Testis (tissue), 3 donors: ENCODE results near the gene LNPEP. TPM values are rescaled to one million over a fixed set of nuclear protein-coding genes. Genes with fewer than 3 reads are reported as not detected.

Experiments used
- DNase-seq: peaks from one replicate; pipeline ENCODE4 v3.0.0-alpha.2; 2019
- H3K27ac ChIP-seq, 2 donors: fragments of 200-600 bp; sonication (generic); one replicate each; pipeline ENCODE4 v1.5.1; 2019
- H3K27me3 ChIP-seq: fragments of 200-600 bp; sonication (generic); one replicate; pipeline ENCODE4 v1.5.1; 2019
- H3K36me3 ChIP-seq: fragments of 200-600 bp; sonication (generic); one replicate; pipeline ENCODE4 v1.5.1; 2017; ENCODE audit warnings: low read depth; ENCODE audit errors: missing control alignments
- H3K4me1 ChIP-seq: fragments of 200-600 bp; sonication (generic); one replicate; pipeline ENCODE4 v1.5.1; 2019
- H3K4me3 ChIP-seq, 2 donors: fragments of 200-600 bp; sonication (generic); one replicate each; pipeline ENCODE4 v1.5.1; 2017 to 2019
- H3K9me3 ChIP-seq: fragments of 200-600 bp; sonication (generic); one replicate; pipeline ENCODE4 v1.5.1; 2017
- POLR2A ChIP-seq: fragments of 450-650 bp; IDR thresholded peaks from one replicate; pipeline ENCODE4 v1.6.1; 2017; ENCODE audit warnings: antibody characterized with exemption, mild to moderate bottlenecking, moderate library complexity
- WGBS, 2 donors: methylation state at CpG; one replicate each; pipeline ENCODE4 v1.1.5; 2018; 5-methylcytosine and 5-hydroxymethylcytosine counted together
- intact Hi-C: fragments of 100-400 bp; cut with DNase I; formaldehyde crosslinking; loops from one replicate; pipeline ENCODE4 v1.15.1; 2023; ENCODE audit warnings: low total_unique reads
- polyA plus RNA-seq: library from polyadenylated mRNA; stranded (reverse); fragments of 350-450 nt; fragmentation: Illumina TruSeq; extraction: RNeasy Lipid Tissue Mini Kit (QIAGEN cat#74804); gene quantifications from one replicate; pipeline ENCODE4 v1.2.3, GENCODE V29; 2014; ENCODE audit warnings: low read depth, low replicate concordance; ENCODE audit not compliant: insufficient read depth
- total RNA-seq, 2 donors: library from RNA; depleted of rRNA; stranded (reverse); fragments of >200 nt; gene quantifications; one replicate each; pipeline ENCODE4 v1.2.3, GENCODE V29; 2016
- TF ChIP-seq, protein P1 (sequence below), 3 experiments: fragments of 450-650 bp in 2 of 3; fragments of 200-600 bp in 1 of 3; sonication (generic) in 1 of 3; IDR thresholded peaks; one replicate each; pipeline ENCODE4 v1.5.1; 2016 to 2019; ENCODE audit warnings: antibody characterized with exemption in 3 of 3, mild to moderate bottlenecking in 2 of 3, moderate library complexity in 1 of 3

The LNPEP gene
- total and polyA plus RNA-seq, 3 donors from 2014 or later = 10.9 to 33.1 (median 28.0) TPM

DNA sequence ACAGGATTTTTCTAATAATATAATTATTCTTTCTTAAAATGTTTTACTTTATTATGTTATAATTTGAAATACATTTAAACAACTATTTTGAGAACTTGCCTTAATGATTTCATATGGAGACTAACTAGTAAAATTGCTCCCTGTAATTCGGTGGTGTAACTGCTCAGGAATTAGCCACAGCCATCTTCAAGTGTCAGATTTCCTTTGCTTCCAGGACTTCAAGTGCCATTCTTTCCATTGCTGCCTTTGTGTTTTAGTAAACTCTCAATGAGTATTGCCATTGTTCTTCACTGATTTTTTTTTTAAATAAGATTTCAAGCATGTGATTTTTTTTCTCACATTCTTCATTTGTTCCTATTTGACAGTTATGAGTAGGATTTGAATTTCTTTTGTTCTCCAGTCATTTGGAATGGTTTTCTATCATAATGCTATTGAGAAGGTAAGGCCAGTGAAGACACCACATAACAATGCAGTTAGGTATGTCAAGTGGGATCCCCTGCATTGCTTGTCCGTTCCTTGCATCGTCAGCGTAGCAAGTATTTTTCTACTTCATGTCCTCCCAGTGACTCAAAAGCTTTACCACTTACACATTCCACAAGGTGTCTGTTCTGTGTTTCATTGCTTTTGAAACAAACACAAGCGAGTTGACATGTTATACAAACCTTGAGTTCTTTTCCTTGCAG lies 83.7 kb downstream of the LNPEP start:
- Histone ChIP-seq H3K27me3 (no peaks in the 10 kb centered on the region), H3K9me3 (no peaks in the 10 kb centered on the region), H3K27ac (no peak overlapping the region), H3K36me3 (no peaks in the 10 kb centered on the region), H3K4me1 (no peaks in the 10 kb centered on the region), H3K4me3 (no peak overlapping the region)
- no peak for TF ChIP-seq POLR2A
- TF ChIP-seq, protein P1, sequence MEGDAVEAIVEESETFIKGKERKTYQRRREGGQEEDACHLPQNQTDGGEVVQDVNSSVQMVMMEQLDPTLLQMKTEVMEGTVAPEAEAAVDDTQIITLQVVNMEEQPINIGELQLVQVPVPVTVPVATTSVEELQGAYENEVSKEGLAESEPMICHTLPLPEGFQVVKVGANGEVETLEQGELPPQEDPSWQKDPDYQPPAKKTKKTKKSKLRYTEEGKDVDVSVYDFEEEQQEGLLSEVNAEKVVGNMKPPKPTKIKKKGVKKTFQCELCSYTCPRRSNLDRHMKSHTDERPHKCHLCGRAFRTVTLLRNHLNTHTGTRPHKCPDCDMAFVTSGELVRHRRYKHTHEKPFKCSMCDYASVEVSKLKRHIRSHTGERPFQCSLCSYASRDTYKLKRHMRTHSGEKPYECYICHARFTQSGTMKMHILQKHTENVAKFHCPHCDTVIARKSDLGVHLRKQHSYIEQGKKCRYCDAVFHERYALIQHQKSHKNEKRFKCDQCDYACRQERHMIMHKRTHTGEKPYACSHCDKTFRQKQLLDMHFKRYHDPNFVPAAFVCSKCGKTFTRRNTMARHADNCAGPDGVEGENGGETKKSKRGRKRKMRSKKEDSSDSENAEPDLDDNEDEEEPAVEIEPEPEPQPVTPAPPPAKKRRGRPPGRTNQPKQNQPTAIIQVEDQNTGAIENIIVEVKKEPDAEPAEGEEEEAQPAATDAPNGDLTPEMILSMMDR (IDR thresholded peaks at IDR 0.05) = no peak
- intact Hi-C loops = no loop called here
- no peak for DNase-seq
- WGBS, 2 donors = 92 to 94% methylated on average over 5 of the region's 5 CpGs

DNA sequence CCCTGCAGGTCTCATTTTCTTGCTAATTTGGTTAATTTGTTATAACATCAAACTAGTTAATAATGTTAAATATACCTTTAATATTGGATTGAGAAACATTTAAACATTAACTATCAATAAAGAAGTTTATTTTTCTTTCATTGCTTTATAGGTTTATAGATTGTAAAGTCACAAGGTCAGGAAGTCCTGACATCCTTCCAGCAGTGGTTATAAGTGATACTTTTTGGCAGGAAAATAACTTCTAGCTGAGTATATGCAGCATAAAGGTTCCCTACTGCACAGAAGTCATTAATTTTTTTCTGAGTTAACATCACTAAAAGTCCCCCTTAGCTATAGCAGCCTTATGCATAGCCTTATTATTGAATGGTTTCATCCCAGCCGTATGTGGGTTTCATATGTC lies 85.5 kb downstream of the LNPEP start:
- Histone ChIP-seq H3K4me3 (no peak overlapping the region), H3K27ac (no peak overlapping the region), H3K36me3 (no peaks in the 10 kb centered on the region), H3K27me3 (no peaks in the 10 kb centered on the region), H3K9me3 (no peaks in the 10 kb centered on the region), H3K4me1 (no peaks in the 10 kb centered on the region)
- no peak for DNase-seq
- intact Hi-C loops = no loop called here
- 93 to 96% methylated on average over 1 of the region's 1 CpG for WGBS, 2 donors
- no peak for TF ChIP-seq POLR2A
- TF ChIP-seq, protein P1 (IDR thresholded peaks at IDR 0.05) = no peak

DNA sequence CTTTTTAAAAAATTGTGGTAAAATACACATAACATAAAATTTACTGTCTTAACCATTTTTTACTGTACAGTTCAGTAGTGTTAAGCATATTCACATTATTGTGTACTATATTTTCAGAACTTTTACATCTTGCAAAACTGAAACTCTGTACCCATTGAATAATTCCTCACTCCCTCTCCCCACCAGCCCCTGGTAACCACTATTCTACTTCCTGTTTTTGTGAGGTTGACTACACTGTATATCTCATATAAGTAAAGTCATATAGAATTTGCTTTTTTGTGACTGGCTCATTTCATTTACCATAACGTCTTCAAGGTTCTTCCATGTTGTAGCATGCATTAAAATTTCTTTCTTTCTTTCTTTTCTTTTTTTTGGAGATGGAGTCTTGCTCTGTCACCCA lies 87.0 kb downstream of the LNPEP start:
- WGBS, 2 donors = 82% methylated on average over 1 of the region's 1 CpG
- no peaks in the 10 kb centered on the region for H3K36me3 ChIP-seq
- H3K9me3 ChIP-seq = no peaks in the 10 kb centered on the region
- intact Hi-C loops = no loop called here
- H3K4me1 ChIP-seq = no peaks in the 10 kb centered on the region
- TF ChIP-seq POLR2A = no peak
- TF ChIP-seq, protein P1 (IDR thresholded peaks at IDR 0.05) = no peak
- no peak for DNase-seq
- H3K27ac ChIP-seq = no peak overlapping the region
- no peak overlapping the region for H3K4me3 ChIP-seq
- no peaks in the 10 kb centered on the region for H3K27me3 ChIP-seq

DNA sequence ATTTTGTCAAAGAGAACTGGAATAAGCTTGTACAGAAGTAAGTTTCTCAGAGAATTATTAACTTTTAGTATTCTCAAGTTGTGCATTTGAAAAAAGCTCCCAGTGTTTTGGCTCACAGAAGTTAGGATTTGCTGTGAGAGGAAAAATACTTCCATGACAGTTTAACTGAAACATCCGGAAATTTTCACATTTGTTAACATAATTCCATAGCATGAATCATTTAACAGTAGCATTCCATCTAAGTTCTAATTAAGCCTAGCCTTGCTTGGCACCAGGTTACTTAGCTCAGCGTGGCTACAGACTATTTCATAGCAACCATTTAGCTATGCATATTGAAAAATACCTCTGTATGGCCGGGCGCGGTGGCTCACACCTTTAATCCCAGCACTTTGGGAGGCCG lies 90.8 kb downstream of the LNPEP start:
- 95 to 97% methylated on average over 6 of the region's 6 CpGs for WGBS, 2 donors
- no peak overlapping the region for H3K27ac ChIP-seq
- H3K36me3 ChIP-seq = no peaks in the 10 kb centered on the region
- H3K4me1 ChIP-seq = no peaks in the 10 kb centered on the region
- TF ChIP-seq, protein P1 (IDR thresholded peaks at IDR 0.05) = no peak
- no peak for TF ChIP-seq POLR2A
- H3K9me3 ChIP-seq = no peaks in the 10 kb centered on the region
- no peaks in the 10 kb centered on the region for H3K27me3 ChIP-seq
- no peak for DNase-seq
- intact Hi-C loops = no loop called here
- H3K4me3 ChIP-seq = no peak overlapping the region

DNA sequence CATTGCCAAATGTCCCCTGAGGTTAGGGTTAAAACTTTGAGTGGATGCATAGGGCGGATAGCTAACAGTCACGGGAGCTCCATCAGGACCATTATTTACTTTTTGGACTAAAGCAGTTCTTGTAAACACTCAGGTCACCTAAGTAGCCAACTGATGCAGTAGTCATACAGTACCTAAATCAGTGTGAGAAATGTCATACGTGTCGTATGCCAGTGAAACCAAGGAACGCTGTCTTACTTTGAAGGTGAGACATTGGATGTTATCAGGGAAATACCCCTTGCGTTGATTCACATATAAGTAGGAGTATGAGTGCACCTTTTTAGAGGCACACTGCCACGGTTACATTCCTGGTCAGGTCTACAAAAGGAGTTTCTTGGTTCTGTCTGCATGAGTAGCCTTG lies 101.9 kb downstream of the LNPEP start:
- no peaks in the 10 kb centered on the region for H3K9me3 ChIP-seq
- WGBS, 2 donors = 78 to 83% methylated on average over 7 of the region's 7 CpGs
- no peak overlapping the region for H3K4me3 ChIP-seq
- no peaks in the 10 kb centered on the region for H3K27me3 ChIP-seq
- intact Hi-C loops = no loop called here
- H3K36me3 ChIP-seq = no peaks in the 10 kb centered on the region
- no peak for DNase-seq
- TF ChIP-seq, protein P1 (IDR thresholded peaks at IDR 0.05) = no peak
- no peak for TF ChIP-seq POLR2A
- H3K27ac ChIP-seq = no peak overlapping the region
- no peaks in the 10 kb centered on the region for H3K4me1 ChIP-seq
